BE2C (cell line): ENCODE data around the gene KRT84.
A peak's percentile ranks its signal among the peaks of the same experiment; 100 is the strongest.

Experiments used
- DNase-seq: peaks from one replicate; pipeline ENCODE4 v3.0.0-alpha.2; 2020
- H3K27me3 ChIP-seq: fragments of 250-450 bp; sonication (Bioruptor Pico); 2 replicates; pipeline ENCODE4 v1.5.1; 2020; ENCODE audit warnings: mild to moderate bottlenecking
- H3K36me3 ChIP-seq: fragments of 250-450 bp; sonication (Bioruptor Pico); 2 replicates; pipeline ENCODE4 v1.5.1; 2020; ENCODE audit warnings: mild to moderate bottlenecking
- H3K4me1 ChIP-seq: fragments of 250-450 bp; sonication (Bioruptor Pico); 2 replicates; pipeline ENCODE4 v1.5.1; 2020
- H3K4me3 ChIP-seq: 2 replicates; pipeline ENCODE4 v1.5.1; 2011; ENCODE audit warnings: low read depth, low read length
- H3K9me3 ChIP-seq: fragments of 250-450 bp; sonication (Bioruptor Pico); 2 replicates; pipeline ENCODE4 v1.5.1; 2020
- CTCF ChIP-seq: IDR thresholded peaks from 2 replicates; pipeline ENCODE4 v1.5.1; 2012; ENCODE audit warnings: mild to moderate bottlenecking, low read depth, low read length

The KRT84 gene

DNA sequence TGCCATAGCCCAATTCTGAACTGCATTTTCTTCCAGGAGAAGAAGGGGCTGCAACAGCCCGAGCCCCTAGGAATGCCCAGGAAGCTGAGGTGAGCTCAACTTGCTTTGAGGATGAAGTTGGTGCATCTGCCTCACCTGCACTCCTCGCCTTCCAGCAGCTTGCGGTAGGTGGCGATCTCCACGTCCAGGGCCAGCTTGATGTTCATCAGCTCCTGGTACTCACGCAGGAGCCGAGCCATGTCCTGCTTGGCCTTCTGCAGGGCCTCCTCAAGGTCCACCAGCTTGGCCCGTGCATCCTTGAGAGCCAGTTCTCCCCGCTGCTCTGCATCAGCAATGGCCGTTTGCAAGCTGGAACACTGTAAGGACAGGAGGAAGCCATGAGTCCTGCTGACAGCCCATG, 42.7 kb upstream of the KRT84 start:
- Histone ChIP-seq H3K36me3 (no peaks in the 10 kb centered on the region), H3K4me1 (no peaks in the 10 kb centered on the region), H3K9me3 (no peaks in the 10 kb centered on the region), H3K4me3 (no peak overlapping the region), H3K27me3 (peaks cover 31% of the 10 kb centered on the region)
- peak; percentile 25 for TF ChIP-seq CTCF
- no peak for DNase-seq

- Histone ChIP-seq H3K36me3 (no peaks in the 10 kb centered on the region), H3K4me3 (no peak overlapping the region), H3K9me3 (no peaks in the 10 kb centered on the region), H3K4me1 (no peaks in the 10 kb centered on the region), H3K27me3 (peaks cover 27% of the 10 kb centered on the region)
- TF ChIP-seq CTCF, result no peak
- DNase-seq, result no peak
Observed at GRCh38 chr12:52427083-52427482, 41.6 kb upstream of the KRT84 start.

DNA sequence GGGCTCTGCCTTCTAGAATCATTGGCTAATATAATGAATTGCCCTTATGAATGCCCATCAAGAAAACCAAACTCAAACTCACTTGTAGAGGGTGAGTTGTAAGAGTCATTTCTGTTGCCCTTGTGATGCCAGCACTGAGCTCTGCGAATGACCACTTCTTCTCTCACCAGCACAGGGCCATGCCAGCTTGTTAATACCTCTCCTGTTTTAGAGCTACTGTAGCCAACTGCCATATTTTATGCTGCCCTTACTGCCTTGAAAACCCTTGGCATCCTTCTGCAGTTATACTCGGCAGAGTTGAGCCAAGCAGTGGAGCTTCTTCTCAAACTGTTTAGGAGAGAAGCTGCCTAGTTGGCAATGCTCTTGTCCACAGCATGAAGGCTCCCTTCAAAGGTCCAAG, 40.6 kb upstream of the KRT84 start:
- peaks cover 18% of the 10 kb centered on the region for H3K27me3 ChIP-seq
- H3K4me1 ChIP-seq, result no peaks in the 10 kb centered on the region
- no peaks in the 10 kb centered on the region for H3K9me3 ChIP-seq
- no peak for TF ChIP-seq CTCF
- no peak for DNase-seq
- H3K36me3 ChIP-seq, result no peaks in the 10 kb centered on the region
- no peak overlapping the region for H3K4me3 ChIP-seq

- Histone ChIP-seq H3K9me3 (no peaks in the 10 kb centered on the region), H3K4me3 (no peak overlapping the region), H3K27me3 (peaks cover 13% of the 10 kb centered on the region), H3K36me3 (no peaks in the 10 kb centered on the region), H3K4me1 (no peaks in the 10 kb centered on the region)
- no peak for TF ChIP-seq CTCF
- DNase-seq, result no peak
Observed at GRCh38 chr12:52425466-52425865, 40.0 kb upstream of the KRT84 start.

GRCh38 chr12:52423661-52424500, 38.4 kb upstream of the KRT84 start:
- Histone ChIP-seq H3K4me3 (no peak overlapping the region), H3K36me3 (no peaks in the 10 kb centered on the region), H3K9me3 (no peaks in the 10 kb centered on the region), H3K4me1 (no peaks in the 10 kb centered on the region), H3K27me3 (peaks cover 5% of the 10 kb centered on the region)
- no peak for TF ChIP-seq CTCF
- DNase-seq, result no peak

DNA sequence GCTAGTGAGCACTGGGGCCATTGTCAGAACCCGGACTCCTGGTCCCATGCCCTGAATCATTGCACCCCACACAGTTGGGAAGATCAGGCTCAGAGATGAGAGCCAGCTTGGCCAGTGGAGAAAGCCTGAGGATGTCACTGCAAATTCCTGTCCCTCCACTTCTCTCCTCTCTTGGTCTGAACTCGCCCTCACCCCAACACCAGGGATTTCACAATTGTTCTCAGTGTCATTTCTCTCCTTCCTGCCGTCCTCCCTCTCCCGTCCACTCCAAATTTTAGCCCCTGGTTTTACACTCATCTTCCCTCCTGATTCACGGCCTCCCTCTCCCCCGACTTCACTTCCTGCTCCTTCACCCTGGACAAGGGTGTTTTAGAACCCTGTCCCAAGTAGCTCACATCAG, 37.6 kb upstream of the KRT84 start:
- Histone ChIP-seq H3K9me3 (no peaks in the 10 kb centered on the region), H3K36me3 (no peaks in the 10 kb centered on the region), H3K4me3 (no peak overlapping the region), H3K27me3 (peaks cover 5% of the 10 kb centered on the region), H3K4me1 (no peaks in the 10 kb centered on the region)
- TF ChIP-seq CTCF, result no peak
- no peak for DNase-seq
